Occipital lobe (tissue), 2 donors: ENCODE results near the gene LIPT2. TPM values are rescaled to one million over a fixed set of nuclear protein-coding genes. Genes with fewer than 3 reads are reported as not detected.

Experiments used
- DNase-seq: peaks from one replicate; lab custom pipeline; 2025; lab: John Stamatoyannopoulos, UW
- total RNA-seq: library from RNA; depleted of rRNA; stranded (reverse); fragments of >200 nt; gene quantifications from one replicate; pipeline ENCODE4 v1.2.3, GENCODE V29; 2014

LIPT2 gene
- total RNA-seq, 1 donor from 2014 or later: 3.1 TPM

DNA sequence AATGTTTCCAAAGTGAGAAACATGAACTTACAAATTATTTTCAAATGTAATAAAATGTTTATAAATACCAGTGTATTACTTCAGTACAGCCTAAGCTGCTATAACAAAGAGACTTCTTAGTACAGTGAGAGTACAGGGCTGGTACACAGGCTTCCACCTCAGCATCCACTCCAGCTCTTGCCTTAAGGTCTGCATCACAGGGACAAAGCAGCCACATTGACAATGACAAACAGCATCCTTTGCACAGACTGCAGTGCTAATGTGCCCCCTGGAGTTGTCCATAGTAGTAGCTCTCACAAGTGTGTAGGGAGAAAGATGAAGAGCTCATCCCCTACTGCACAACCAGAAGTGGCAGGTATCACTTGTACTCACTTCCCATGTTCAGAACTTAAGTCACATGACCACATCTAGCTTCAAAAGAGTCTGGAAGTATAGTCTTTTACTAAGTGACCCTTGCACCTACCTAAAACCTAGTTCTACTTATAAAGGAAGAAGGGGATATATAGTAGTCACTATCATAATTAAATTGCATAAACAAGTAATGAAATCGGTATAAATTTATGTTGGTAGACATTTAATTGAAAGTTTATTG lies 10.7 kb upstream of the LIPT2 start:
- no peak for DNase-seq

DNA sequence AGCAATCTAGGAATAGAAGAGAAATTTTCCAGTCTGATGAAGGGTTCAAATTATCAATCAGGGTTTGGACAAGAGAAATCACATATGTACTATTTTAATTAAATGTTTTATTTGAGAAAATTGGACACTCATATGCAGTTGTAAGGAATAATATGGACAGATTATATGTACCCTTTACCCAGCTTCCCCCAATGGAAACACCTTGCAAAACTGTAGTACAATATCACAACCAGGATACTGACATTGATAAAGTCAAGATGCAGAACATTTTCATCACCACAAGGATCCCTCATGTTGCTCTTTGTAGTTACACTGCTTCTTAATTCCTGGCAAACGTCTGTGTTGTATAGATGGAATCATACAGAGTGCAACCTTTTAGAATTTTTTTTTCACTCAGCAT lies 1.4 kb upstream of the LIPT2 start:
- DNase-seq: no peak

DNA sequence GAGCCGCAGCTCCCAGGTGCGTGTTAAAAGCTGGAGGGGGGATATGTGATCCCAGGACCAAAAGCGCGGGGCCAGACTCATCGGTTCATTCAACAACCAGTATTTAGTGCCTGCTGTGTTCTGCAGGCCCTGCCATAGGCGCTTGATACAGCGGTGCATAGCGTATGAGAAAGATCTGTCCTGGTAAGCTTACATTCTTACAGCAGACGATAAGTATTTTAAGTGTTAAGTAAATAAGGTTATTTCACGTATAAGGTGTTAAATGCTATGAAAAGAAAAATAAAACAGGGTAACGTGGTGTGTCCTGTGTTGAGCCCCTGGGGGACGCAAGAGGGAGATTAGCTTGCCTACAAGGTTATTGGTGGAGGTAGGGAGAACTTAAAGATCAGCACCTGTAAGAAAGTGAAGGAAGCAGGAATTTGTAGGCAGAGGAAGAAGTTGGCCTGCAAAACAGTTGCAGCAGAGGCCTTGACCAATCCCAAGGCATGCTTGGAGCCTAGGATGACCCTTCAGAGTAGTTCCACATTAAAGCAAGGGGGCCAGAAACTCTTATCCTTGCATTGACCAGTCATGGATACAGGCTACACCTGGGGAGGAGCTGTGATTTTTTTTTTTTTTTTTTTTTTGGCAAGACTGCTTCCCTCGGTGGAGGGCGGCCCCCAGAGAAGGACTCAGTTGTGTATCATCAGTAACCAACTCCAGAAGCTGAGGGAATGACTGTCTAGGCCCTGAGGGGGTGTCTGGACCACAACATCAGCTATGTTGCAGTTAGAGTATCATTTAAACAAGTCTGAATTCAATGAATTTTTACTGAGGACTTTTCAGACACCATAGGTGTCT lies 487 bp upstream of the LIPT2 start:
- DNase-seq: no peak

DNA sequence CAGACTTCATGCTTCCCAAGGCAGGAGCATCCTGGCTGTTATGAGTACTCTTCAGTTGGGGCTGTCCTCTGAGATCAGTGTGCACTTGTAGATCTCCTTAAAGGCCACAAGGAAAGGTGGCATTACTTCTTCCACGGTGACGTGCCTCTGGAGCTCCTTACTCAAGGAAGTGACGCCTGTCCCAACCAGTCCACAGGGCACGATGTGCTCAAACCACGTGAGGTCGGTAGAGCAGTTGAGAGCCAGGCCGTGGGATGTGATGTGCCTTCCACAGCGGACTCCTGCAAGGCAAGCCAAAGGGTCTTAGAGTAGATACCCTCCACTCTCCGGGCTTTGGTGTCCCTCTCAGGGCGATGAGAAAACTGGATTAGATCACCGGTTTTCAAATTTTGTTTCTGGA lies 1.4 kb downstream of the LIPT2 start:
- no peak for DNase-seq

DNA sequence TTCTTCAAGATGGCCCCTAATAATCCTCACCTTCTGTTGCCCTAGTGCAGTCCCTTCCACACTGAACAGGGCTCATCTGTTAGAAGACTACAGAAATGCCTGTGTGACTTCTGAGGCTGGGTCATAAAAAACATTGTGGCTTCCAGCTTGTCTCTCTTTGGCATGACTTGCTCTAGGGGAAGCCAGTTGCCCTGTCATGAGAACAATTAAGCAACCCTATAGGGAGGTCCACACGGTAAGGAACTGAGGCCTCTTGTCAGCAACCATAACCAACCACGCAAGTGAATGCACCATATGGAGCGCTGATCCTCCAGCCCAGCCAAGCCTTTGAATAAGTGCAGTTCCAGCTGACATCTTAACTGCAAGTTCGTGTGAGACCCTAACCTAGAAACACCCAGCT lies 2.6 kb downstream of the LIPT2 start:
- DNase-seq: no peak

DNA sequence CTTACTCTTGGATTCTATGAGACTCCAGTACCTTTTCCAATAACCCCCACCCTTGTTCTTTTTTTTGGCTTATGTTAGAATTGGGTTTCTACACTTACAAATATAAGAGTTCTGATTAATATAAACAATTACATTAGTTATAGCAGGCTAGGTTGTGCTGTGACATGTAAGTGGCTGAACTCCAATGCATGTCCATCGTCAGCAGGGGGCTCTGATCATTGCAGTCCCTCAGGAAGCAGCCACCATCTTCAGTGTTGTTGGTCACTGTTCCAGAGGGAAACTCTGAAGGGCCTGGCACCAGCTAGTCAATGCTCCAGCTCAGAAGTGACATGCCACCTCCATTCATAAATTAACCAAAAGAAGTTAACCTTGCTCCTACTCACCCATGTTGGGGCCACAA lies 5.6 kb downstream of the LIPT2 start:
- no peak for DNase-seq

DNA sequence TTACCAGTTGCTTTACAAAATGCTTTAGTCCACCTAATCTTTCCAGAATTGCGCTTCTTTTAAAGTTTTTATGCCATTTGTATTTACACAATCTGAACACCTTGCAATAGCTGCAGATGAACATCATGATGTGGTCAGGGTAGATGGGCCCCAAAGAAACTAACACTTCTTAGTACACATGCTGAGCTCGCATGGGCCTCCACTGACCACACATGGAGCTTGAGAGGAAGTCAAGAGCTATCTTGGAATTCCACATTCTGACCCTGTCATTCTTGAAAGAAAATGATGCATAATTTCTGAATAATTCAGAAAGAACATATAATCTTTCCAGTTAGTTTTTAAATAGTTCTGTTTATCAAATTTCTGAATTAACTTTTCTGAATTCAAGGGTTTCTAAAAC lies 7.7 kb downstream of the LIPT2 start:
- DNase-seq: no peak

DNA sequence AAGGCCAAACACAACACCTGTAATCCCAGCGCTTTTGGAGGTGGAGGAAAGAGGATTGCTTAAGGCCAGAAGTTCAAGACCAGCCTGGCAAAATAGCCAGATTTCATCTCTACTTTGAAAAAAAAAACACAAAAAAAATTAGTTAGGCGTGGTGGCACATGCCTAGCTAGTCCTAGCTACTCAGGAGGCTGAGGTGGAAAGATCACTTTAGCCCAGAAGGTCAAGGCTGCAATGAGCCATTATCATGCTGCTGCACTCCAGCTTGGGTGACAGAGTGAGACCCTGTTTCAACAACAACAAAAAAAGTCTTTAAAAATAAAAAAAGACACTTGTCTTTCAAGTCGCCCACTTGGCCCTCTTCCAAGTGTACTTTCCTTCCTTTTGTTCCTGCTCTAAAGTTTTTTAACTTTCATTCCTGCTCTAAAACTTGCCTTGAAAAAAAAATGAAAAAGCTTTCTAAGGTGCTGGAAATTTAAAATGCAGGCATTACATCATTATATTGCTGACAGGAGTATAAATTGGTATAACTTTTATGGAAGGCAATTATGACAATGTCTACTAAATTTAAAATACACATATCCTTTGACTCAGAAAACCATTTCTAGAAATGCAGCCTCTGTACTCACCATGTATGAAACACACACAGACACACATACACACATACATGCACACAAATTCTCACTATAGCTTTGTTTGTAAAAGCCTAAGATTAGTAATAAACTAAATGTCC lies 12.7 kb downstream of the LIPT2 start:
- no peak for DNase-seq

DNA sequence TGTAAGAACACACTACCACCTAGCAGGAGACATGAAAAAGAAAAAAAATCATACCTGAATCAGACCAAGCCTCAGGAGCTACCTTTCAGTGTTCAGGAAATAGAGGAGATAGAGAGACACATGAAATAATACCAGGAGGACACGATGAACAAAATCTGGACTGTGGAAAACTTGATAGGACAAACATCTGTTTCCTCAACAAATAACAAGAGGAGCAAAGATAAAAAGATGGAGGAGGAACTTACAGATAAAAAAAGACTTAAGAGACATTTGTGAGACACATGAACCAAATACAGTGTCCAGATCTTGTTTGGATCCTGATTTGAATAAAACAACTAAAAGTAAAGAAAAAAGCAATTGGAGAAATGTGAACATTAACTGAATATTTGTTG lies 13.8 kb downstream of the LIPT2 start:
- no peak for DNase-seq

DNA sequence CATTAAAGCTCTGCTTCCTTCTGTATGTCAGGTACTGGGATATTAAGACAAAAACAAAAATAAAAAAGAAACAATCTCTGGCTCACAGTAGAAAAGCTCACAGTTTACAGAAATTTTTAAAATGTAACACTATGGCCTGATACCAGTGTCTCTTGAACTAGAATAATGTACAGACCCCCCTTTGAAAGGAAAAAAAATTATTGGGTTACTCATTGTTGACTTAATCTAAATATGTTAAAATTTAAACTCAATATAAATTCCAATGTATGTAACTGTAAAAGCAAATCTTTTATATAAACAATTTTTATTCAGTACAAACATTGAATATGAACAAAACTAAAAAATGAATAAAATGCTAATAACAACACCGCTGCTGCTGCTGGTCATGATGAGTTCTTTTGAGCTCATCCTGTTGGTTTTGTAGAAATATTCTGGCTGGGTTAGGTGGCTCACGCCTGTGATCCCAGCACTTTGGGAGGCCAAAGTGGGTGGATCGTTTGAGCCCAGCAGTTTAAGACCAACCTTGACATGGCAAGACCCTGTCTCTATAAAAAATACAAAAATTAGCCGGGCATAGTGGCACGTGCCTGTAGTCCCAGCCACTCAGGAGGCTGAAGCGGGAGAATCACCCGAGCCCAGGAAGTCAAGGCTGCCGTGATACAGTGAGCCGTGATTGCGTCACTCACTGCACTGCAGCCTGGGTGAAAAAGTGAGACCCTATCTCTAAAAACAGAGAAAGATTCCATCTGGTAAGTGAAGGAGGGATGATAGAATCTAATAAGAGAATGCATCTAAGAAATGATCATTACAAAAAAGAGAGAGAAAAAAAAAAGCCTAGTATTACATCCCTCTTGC lies 14.4 kb downstream of the LIPT2 start:
- DNase-seq: no peak

DNA sequence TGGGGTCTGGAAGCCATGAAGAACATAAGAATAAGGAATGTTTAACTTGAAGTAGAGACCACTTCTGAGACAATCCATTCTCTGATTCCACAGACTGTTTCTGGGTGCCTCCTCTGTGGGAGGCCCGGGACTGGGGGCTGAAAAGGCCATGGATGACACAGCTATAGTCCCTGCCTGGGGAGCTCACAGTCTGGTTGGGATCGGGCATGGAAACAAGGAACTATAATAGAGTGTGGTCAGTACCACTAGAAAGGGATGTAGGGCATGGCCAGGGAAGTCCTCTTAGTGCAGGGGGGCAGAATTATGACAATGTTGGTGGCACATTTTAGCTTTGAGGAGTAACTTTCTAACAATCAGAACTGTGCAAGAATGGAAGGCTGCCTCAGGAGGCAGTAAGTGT lies 17.0 kb downstream of the LIPT2 start:
- DNase-seq: no peak

DNA sequence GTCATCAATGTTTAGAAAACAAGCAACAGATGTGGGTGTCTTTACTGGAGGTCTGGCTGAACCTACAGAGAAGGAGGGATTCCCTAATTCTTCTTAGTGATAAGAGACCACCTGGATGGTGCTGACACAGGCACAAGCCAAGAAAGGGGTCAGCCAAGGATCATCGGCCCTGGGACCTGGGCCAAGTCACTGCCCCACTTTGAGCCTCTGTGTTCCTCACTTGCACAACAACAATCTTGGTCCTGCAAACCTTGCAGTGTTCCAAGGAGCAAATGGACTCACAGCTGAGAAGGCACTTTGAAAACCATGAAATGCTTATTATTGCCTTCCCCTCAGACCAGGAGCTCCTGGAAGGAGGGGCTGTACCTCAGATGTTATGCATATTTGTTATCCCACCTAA lies 19.2 kb downstream of the LIPT2 start:
- DNase-seq: no peak

DNA sequence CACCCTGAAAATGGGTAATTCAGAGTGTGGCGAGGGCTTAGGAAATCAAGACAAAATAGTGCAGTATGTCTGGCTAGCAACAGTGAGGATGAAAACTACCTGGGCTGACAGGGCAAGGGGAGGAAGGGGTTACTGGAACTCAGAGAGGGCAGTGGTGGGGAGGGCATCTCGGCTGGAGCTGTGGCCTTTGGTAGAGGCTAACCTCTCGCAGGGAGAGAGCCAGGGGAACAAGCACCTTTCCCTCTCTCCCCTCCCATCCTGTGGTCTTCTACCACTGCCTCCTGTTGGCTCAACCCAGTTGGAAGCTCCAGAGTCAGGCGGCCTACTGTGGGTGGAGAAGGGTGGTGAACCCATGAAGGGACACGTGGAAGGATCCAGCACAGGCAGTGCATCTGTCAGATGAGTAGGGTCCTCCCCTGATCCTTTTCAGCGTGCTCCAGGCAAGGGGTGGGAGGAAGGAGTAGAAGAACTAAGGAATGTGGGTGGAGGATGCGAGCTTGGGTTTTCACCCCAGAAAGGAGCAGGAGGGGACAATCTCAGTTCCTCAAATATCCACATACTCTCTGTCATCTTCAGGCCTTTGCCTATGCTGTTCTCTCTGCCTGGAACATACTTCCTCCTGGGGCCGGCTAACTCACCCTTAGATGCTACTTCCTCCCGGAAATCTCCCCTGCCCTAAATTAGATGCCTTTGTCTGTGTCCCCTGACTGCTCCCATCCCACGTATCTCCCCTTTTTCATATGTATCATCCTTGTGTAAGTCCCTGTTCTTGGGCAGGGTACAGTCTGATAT lies 19.9 kb downstream of the LIPT2 start:
- no peak for DNase-seq

DNA sequence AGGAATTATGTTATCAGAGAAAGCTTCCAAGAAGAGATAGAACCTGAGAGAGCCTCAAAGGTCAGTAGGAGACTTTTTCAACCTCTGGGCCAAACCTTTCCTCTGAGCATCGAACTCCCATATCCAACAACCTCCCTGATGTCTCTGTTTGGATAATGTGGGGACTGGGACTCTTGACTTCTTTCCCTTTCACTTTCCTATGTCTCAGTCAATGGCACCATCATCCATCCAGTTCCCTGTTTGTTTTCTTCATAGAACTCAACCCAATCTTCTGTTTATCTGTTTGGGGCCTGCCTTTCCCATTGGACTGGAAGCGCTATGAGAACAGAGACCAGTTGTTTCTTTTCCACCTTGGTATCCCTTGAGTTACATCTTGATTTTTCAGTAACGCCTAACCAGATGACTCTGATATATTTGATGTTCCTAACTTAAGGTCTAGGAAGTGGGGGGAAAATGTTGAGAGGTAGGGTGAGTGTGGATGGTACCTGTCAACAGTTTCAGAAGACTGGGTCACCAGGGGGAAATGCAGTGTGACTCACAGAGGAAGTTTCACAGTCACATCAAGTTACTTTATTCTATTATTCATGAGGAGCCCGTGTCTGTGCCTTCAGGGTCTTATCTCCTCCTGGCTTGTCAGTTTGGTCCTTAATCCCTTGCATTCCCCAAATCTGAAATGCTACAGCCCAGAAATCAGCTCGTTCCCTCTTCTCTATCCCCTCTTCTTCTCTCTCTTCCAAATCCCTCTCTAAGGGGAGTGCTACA lies 21.7 kb downstream of the LIPT2 start:
- DNase-seq: no peak

DNA sequence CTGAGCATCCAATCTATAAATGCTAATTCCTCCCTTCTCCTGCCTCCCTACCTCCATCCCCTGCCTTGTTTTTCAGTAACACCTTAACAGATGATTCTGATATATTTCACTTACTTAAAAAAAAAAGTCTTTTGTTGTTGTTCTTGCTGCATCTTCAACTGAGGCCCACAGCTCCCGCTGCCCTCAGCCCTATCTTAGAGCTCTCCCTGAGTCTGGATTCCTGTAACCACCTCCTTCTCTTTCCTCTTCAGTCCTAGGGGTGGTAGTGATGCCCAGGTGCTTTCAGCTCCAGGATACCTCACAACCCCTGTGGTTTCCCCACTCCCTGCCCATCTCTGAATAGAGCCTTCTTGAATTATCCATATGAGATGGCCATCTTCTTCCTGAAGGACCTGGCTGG lies 22.5 kb downstream of the LIPT2 start:
- DNase-seq: no peak

DNA sequence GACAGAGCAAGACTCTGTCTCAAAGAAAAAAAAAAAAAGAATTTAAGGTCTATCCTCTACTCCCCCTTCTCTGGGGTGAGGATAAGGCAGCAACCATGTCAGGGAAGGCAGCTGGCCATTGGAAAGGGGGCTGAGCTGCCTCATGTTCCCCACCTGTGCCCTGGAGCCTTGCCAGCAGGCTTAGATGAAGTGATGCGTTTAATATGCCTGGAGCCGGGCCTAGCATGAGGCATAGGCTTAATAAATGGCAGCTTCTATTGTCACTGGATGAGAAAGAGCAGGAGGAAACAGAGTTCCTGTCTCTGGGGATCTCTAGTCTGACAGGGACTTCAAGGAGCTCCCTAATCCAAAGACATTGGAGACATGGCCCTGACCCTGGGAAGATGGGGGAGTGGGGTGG lies 23.0 kb downstream of the LIPT2 start:
- no peak for DNase-seq

DNA sequence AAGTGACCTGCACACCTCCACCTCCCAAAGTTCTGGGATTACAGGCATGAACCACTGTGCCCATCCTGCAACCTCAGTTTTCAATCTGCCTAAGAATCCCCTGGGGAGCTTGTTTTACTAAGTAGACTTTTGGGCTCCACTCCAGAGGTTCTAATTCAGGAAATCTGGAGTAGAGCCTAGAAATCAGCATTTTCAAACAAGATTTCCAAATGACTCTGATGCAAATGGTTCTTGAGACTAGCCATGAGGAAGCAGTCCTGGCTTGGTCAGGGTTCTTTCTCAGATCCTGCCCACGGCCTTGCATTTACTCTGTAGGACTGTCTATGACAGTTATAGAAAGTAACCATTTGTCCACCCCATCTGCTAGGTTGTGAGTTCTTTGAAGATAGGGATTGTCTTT lies 24.6 kb downstream of the LIPT2 start:
- DNase-seq: no peak

DNA sequence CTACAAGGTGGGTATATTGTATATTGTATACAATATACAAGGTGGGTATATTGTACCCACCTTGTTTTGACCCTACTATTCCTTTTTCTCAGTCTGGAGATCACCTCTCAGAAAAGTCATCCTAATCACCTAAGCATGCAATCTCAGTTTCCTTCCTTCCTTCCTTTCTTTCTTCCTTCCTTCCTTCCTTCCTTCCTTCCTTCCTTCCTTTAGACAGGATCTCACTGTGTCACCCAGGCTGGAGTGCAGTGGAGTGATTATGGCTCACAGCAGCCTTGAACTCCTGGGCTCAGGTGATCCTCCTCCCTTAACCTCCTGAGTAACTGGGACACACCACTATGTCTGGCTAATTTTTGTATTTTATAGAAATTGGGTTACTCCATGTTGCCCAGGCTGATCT lies 25.0 kb downstream of the LIPT2 start:
- no peak for DNase-seq

DNA sequence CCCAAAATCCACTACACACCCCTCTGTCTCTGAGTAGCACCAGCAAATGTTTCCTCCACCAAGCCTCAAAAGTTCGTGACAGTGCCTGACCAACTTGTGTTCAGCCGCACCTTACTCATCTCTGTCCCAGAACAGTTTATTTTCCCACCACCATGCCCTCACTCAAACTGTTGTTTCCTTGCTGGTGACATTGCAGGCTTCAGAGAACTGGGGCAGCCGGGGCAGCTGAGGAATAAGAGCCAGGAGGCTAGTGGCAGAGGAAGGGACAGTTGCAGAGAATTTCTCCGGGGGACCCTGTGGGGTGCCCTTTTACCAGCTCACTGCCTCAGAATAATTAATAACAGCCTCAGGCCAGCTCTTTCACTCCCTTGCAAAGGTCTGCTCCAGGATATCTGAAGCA lies 25.5 kb downstream of the LIPT2 start:
- DNase-seq: no peak
